Limb (tissue), 2 donors: ENCODE results near the gene RIPOR1.
"Not testable (repeated sequence)": the region's sequence is repeated elsewhere in the genome, so short reads cannot be mapped to it uniquely, and the experiment has no call there.

Source experiments
- DNase-seq, 2 donors: peaks; one replicate each; pipeline ENCODE4 v3.0.0-alpha.2; 2016; ENCODE audit errors: extremely low spot score in 2 of 2

Gene RIPOR1, protein sequence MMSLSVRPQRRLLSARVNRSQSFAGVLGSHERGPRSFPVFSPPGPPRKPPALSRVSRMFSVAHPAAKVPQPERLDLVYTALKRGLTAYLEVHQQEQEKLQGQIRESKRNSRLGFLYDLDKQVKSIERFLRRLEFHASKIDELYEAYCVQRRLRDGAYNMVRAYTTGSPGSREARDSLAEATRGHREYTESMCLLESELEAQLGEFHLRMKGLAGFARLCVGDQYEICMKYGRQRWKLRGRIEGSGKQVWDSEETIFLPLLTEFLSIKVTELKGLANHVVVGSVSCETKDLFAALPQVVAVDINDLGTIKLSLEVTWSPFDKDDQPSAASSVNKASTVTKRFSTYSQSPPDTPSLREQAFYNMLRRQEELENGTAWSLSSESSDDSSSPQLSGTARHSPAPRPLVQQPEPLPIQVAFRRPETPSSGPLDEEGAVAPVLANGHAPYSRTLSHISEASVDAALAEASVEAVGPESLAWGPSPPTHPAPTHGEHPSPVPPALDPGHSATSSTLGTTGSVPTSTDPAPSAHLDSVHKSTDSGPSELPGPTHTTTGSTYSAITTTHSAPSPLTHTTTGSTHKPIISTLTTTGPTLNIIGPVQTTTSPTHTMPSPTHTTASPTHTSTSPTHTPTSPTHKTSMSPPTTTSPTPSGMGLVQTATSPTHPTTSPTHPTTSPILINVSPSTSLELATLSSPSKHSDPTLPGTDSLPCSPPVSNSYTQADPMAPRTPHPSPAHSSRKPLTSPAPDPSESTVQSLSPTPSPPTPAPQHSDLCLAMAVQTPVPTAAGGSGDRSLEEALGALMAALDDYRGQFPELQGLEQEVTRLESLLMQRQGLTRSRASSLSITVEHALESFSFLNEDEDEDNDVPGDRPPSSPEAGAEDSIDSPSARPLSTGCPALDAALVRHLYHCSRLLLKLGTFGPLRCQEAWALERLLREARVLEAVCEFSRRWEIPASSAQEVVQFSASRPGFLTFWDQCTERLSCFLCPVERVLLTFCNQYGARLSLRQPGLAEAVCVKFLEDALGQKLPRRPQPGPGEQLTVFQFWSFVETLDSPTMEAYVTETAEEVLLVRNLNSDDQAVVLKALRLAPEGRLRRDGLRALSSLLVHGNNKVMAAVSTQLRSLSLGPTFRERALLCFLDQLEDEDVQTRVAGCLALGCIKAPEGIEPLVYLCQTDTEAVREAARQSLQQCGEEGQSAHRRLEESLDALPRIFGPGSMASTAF

DNA sequence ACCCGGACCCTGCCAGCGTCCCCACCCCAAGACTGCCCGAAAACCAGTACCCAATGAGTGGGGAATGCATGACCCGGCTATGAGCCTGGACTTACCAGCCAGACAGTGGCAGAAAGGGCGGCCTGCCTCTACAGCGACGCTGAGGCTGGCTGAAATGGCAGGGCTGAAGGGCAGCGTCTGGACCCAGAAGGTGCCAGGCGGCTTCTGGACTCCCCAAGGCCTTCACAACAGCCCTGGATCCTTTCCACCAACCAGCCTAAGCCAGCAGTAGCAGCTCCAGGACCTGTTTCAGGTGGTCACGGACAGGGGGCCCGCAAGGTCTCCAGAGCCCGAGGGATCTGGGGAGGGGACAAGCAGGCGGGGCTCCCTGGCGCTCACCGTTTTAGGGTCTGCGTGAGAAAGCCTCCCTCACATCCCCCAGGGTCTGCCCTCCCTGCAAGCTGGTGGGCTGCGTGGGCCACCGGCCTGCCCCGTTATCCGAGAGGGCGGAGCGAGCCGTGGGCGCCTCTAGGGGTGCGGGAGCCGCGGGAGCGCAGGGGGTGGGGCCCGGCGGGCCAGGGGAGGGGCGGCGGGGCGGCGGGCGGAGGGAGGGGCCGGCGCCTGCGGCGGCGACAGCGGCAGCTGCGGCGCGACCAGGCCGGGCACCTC lies at the start of gene RIPOR1:
Gene RIPOR1 (plus strand): TSS at position 608 of the 648 bp plus-strand sequence. CDS start 9,618 bp downstream, outside the sequence.
- no peak for DNase-seq

DNA sequence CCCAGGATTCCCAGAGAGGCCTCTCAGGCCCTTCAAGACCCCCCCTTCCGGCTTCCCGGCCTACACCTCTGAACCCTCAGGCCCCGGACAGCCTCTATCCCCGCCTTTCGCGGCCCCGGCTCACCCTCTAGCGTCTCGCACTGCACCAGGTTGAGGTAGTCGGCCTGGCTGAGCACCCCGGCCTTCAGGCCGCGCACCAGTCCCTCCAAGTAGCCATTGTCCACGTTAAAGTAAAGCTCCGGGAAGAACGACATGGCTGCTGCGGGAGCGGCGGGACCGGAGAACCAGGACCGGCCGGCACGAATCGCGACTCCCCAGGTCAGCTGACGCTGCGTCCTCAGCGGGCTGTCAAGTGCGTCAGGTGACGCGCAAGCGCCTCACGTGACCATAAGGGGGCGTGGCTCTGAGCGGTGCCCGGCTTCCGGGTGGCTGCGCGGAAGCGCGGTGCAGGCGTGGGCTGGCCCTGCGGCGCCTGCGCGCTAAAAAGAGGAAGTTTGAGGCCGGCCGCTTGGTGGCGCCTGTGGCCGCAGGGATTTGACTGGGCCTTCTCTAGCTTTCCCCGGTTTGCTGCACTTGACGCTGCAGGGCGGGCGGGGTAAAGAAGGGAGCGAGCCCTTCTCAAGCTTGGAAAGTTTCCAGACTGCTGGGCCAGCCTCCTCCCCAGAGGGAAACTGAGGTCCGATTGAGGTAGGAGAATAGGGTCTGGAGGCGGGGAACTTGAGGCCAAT lies 47.6 kb upstream of the RIPOR1 start, which contains the start of gene ATP6V0D1:
Gene ATP6V0D1 (minus strand): TSS at position 325 of the 728 bp plus-strand sequence. CDS start 71 bp downstream, at position 254.
- peak; percentile 98 to 99 for DNase-seq

DNA sequence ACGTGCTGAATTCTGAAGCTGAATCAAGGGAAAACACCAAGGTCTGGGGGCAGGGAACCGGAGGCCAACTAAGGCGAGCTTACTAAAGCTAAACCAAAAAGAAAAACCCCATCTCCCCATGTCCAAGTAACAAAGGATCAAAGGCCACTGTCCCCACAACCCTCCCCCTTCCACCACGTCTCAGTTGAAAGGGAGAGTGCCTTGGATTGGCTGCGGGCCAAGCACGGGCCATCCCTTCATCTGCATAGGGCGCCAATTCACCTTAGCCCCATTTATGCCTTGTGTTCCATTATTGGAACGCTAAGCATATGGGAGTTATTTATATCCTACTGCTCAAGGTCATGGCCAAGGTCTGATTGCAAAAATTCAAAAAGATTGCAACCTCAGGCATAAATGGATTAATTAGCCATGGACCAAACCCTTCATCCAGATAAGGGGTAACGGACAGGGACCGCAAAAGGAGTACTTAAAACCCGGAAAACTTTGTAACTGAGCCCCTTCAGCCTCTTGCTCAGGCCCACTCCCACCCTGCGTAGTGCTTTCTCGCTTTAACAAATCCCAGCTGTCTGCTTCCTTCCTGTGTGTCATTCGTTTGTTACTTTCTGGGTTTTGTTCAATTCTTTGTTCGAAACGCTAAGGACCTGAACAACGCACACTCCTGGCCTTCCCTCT lies 46.9 kb upstream of the RIPOR1 start:
- DNase-seq = no peak

DNA sequence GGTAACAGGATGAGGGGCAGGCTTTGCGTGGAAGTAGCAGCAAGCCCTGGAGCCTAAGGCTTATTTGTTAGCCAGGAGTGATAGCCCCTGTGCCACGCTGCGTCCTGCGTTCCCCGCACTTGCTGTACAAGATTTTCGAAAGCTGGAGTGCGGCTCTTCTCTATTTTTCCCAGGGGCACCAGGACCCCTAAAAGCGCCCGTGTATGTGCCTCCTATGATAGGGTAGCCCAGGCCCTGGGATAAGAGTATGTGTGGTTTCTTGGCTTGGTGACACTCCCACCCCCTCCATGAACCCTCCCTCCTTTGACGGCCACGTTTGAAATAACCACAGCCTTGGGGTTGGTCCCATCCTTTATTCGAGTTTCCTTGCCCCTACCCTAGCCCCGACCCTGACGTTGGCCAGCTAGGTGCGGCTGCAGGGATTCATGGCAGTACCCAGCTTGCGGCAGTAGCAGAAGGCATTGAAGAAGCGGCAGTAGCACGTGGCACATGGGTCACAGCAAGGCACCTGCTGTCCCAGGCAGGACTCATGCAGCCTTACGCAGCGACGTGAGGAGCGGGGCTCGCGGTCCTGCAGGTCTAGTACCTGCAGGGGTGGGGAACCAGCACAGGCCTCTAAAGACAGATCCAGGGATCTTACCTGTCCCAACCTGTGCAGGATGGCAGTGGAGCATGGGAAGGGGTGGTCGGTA lies 46.2 kb upstream of the RIPOR1 start:
- no peak for DNase-seq

DNA sequence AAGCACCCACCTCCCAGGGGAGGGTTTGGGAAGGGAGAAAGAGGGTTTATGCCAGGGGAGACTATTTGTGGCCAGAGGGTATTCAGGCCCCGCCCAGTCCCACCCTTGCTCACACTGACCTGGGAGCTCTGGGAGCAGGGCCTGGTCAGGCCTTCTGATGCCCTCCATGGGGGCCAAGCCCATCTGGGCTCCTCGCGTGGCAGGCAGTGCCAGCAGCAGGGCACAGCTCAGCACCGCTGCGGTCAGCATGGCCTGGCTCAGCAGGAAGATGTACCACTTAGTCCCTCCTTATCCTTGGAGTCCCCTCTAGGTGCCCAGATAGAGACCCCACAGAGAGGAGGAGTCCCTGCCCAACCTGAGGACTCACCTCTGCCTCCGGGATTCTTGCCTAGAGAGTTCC lies 45.5 kb upstream of the RIPOR1 start, which contains the start of gene AGRP:
Gene AGRP (minus strand): TSS at position 398 of the 400 bp plus-strand sequence. CDS start 149 bp downstream, at position 249.
- DNase-seq = no peak

DNA sequence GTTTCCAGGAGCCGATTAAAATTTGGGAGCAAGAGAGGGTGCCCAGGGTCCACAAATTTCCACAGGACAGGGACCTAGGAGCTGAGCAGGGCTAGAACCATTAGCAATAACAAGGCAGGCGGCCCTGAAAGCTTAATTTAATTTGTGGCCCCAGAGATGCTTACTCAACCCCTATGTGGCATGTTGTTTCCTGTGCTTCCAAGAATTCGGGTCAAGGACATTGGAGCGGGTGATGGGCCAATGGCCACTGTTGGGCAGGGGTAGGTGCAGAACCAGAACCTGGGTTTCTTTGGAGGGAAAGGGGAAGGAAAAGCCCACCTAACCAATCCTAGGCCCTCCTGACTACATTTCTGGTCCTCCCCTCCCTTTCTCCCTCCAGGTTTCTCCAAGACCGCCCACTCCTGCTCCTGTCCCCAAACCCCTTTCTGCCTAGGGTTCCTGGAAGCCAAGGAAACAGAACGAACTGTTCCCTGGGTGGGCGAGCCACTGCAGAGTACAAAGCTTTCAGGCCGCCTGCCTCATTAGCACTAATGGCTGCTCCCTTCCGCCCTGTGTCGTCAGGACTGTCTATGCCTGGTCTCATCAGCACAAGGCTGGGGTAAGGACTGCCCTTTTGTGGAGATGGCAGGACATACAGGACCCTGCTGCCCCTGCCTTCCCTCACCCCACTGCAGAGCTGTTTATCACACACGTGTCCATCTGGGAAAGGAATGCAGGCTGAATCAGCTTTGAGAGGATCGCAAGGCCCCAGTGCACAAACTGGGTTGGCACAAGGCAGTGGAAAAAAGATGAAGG lies 44.7 kb upstream of the RIPOR1 start:
- DNase-seq = no peak

DNA sequence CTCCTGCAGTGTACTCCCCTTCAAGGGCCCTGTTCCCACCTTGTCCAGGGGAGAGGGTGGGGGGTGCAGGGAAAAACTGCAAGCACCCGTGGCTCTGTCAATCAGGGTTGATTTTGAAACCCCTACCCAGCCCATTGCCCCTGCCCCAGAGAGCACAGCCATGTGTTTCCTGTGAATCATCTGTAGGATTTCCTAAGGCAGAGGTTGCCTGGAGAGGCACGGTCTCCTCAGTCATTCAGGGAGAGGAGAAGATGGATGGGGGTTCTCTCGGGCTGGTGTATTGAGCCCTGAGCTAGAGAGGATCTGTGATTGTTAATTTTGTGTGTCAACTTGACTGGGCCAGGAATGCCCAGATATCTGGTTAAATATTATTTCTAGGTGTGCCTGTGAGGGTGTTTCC lies 41.8 kb upstream of the RIPOR1 start:
- DNase-seq = no peak

DNA sequence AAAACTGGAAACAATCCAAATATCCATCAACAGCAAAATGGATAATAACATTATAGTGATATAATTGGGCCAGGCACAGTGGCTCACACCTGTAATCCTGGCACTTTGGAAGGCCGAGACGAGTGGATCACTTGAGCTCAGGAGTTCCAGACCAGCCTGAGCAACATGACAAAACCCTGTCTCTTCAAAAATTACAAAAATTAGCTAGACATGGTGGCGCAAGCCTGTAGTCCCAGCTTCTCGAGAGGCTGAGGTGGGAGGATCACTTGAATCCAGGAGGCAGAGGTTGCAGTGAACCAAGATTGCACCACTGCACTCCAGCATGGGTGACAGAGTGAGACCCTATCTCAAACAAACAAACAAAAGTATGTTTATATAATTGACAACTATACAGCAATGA lies 41.1 kb upstream of the RIPOR1 start:
- DNase-seq = not testable (repeated sequence)

DNA sequence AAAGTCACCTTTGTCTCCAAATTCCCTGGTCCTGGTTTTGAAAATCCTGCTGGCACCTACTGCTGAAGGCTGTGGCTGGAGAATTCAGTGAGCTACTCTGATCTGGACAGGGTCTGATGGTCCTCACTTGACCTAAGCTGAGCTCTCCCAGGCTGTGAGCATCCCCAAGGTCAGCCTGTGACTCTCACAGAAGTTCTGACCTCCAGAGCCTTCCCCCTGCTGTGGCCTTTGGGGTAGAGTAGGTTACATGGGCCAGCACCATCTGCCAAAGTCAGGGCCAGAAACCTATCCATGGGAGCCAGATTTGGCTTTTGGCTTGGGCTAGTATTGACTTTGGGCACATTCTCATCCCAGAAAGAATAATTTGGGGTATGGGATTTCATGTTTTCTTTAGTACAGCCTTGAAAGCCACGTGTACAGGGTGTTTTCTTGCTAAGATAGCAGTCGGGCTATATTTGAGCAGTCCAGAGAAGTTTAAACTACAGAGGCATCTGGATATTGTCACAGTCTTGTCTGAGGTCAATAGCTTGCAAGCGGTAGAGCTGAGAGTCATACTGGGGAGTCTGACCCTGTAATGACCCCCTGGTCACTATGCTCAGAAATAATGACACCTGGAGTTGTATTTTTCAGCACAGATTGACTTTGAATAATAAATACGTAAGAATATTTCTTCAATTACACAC lies 39.1 kb upstream of the RIPOR1 start:
- no peak for DNase-seq

DNA sequence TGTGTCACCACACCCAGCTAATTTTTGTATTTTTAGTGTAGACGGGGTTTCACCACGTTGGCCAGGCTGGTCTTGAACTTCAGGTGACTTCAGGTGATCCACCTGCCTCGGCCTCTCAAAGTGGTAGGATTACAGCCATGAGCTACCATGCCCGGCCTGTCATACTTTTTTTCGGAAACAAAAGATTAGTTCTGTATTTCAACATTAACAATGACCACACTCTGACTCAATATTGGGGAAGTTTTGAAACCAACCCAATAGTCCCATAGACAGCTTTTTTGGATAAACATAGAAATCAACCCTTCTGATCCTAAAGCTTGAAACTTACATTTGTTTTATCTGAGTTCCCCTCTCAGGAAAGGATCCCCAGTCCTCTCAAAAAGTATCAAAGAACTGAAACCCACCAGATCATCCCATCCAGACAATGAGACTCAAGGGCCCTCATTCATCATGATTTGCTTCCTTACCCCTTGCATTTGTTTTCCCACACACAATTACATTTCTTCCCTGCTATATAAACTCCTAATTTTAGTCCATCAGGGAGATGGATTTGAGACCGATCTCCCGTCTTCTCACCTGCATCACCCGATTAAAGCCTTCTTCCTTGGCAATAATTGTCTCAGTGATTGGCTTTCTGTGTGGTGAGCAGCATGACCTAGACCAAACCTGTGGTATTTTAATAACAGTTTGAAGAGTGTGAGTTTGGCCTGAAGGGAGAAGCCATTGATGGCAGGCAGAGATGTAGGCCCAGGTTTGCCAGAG lies 38.1 kb upstream of the RIPOR1 start:
- no peak for DNase-seq

DNA sequence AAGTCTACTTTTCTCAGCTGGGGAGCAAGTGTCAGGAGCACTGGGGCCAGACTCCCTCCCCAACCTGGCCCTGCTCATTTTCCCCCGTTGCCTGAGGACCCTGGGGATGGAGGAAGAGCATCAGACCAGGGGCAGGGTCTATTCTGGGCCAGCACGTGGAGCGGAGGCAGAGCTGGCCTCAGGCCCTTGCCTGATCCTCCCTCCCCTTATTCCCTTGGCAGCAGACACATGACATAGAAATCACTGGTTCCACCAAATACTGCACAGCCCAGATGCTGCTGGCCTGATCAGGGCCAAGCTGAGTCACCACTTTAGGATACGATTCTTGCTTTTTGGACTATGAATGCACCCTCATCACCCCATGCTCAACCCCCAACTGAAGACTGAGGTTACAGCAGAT lies 29.5 kb upstream of the RIPOR1 start:
- no peak for DNase-seq

DNA sequence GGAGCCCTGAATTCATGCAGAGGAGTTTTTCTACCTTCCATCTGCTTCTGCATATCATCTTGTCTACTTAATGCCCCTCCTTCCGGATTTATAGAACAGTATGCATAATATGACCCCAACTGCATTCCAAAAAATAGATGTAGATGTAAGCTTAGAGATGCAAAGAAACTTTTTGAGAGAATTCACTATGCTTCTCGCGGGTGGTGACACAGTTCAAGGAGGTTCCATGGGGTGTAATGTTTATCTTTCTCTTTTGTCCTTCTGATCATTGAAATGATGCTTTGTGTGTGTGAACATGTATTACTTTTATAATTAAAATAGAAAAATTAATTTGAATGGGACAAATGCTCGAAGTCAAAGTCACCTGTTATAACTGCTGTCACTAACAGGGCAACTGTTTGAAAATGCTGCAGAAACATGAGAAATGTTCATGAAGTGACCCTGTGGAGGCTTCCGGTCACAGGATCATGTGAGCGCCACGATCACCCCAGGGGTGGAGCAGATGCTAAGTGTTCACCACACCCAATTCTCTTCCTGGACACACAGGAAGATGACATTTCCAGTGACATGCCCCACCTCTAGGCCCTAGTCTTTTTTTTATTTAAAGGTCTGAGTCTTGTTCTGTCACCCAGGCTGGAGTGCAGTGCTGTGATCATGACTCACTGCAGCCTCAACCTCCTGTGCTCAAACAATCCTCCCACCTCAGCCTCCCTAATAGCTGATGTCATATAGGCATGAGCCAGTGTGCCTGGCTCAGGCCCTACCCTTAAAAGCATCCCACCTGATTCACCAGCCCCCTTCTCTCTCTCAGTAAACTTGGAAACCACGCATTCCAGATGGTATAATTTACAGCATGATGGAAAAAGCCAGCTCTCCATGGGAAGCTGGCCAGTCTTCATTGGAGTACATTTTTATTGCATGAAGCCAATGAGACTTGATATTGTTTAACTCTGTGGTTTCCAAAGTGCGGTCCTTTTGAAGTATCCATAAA lies 24.3 kb upstream of the RIPOR1 start:
- DNase-seq = no peak

DNA sequence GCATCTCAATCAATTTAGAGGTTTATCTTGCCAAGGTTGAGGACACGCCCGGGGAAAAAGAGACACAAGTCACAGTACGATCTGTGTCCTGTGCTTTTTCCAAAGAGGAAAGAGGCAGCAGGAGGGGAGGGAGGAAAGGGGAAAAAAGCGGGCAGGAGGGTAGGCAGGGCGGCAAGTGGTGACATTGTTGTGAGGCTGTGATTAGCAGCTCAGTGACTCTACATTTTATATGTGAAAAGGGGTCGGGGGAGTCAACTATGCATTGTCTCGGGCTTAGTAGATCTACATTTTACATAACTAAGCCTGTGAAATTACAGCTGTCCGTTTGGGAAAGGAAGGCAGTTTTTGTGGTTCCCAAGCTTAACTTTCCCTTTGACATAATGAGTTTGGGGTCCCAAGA lies 22.2 kb upstream of the RIPOR1 start:
- no peak for DNase-seq

DNA sequence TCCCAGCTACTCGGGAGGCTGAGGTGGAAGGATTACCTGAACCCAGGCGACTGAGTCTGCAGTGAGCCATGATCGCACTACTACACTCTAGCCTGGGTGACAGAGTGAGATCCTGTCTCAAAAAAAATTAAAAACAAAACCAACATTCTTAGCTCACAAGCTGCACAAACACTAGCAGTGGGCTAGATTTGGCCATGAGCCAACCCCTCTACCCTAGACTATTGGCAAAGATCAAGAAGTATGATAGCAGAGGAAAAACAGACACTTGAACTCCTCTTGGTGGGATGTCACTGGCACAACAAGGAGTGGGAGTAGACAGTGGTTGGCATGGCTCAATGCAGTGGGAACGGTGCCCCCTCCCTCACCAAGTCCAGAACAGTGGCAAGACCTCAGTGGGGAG lies 19.6 kb upstream of the RIPOR1 start:
- DNase-seq = no peak

DNA sequence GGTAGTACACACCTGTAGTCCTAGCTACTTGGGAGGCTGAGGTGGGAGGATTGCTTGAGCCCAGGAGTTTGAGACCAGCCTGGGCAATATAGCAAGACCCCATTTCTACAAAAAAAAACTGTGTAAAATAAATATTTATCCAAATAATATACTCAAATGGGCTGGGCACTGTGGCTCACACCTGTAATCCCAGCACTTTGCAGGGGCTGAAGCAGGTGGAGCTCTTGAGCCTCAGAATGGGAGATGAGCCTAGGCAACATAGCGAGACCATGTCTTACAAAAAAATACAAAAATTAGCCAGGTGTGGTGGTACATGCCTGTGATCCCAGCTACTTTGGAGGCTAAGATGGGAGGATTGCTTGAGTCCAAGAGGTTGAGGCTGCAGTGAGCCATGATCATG lies 14.7 kb upstream of the RIPOR1 start:
- DNase-seq = not testable (repeated sequence)

DNA sequence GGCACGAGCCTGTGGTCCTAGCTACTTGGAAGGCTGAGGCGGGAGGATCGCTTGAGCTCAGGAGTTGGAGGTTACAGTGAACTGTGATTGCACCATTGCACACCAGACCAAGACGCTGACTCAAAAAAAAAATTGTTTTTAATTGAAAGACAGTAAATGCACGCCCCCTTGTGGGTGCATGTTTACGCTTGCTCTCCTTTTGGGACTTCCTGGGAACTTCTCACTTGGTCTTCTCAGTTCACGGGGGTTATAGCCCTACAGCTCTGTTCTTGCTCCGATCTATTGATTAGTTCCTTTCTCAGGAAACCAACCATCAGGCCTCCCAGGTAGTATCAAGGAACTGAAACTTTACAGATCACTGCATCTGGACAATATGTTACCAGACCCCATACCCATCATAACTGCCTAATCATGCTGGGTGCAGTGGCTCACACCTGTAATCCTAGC lies 14.2 kb upstream of the RIPOR1 start:
- DNase-seq = peak in 1 of 2 donors; percentile 48
